SK-N-SH treated with all-trans-retinoic acid at 6 μM for 48 hours (cell line): ENCODE results near the gene SPEM1.

Experiments used
- ISL1 ChIP-seq: fragments of 250-450 bp; sonication (Bioruptor Pico); IDR thresholded peaks from 2 replicates; pipeline ENCODE4 v2.1.2; 2022; ENCODE audit warnings: mild to moderate bottlenecking, moderate library complexity
- TF ChIP-seq, protein P1 (sequence below): fragments of 250-450 bp; sonication (Bioruptor Pico); IDR thresholded peaks from 2 replicates; pipeline ENCODE4 v1.8.0; 2020; ENCODE audit warnings: mild to moderate bottlenecking, moderate library complexity, borderline replicate concordance

DNA sequence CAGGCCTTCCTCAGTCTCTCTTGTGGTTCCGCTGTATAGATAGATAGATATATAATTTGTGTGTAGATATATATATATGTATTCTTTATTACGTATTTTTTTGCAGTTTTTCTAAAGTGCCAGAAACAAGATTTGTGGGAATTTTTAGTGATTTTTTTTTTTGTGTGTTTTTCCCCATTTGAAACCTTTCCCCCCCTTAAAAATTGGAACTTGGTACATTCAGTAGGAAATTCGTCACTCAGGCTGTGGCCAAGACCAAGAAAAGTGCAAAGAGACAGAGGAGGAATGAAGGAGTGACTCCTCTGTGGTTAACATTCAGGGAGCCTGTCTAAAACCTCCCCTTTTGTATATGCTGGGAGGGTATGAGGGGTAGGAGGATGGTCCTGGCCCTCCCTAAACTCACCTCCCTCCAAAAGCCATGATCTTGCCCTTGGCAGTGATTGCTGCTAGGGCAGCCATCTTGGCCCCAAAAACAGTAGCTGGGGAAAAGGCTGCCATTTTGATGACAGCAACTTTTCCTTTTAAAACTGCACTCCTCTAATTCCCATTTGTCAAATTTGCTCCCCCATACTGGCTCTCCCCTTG lies 39.9 kb downstream of the SPEM1 start:
- TF ChIP-seq, protein P1, sequence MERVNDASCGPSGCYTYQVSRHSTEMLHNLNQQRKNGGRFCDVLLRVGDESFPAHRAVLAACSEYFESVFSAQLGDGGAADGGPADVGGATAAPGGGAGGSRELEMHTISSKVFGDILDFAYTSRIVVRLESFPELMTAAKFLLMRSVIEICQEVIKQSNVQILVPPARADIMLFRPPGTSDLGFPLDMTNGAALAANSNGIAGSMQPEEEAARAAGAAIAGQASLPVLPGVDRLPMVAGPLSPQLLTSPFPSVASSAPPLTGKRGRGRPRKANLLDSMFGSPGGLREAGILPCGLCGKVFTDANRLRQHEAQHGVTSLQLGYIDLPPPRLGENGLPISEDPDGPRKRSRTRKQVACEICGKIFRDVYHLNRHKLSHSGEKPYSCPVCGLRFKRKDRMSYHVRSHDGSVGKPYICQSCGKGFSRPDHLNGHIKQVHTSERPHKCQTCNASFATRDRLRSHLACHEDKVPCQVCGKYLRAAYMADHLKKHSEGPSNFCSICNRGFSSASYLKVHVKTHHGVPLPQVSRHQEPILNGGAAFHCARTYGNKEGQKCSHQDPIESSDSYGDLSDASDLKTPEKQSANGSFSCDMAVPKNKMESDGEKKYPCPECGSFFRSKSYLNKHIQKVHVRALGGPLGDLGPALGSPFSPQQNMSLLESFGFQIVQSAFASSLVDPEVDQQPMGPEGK (CRISPR knock-in tag) = no peak
- no peak for TF ChIP-seq ISL1 (CRISPR knock-in tag)
